ENCODE measurements around the gene PDZD4. TPM values are rescaled to one million over a fixed set of nuclear protein-coding genes. Genes with fewer than 3 reads are reported as not detected.

The PDZD4 gene, protein sequence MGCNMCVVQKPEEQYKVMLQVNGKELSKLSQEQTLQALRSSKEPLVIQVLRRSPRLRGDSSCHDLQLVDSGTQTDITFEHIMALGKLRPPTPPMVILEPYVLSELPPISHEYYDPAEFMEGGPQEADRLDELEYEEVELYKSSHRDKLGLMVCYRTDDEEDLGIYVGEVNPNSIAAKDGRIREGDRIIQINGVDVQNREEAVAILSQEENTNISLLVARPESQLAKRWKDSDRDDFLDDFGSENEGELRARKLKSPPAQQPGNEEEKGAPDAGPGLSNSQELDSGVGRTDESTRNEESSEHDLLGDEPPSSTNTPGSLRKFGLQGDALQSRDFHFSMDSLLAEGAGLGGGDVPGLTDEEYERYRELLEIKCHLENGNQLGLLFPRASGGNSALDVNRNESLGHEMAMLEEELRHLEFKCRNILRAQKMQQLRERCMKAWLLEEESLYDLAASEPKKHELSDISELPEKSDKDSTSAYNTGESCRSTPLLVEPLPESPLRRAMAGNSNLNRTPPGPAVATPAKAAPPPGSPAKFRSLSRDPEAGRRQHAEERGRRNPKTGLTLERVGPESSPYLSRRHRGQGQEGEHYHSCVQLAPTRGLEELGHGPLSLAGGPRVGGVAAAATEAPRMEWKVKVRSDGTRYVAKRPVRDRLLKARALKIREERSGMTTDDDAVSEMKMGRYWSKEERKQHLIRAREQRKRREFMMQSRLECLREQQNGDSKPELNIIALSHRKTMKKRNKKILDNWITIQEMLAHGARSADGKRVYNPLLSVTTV
- 1 to 10 TPM; 2.0 to 6.6 (median 4.2) TPM for total RNA-seq

GRCh38 chrX:153829799-153830639, at the start of gene PDZD4:
PDZD4 (minus strand) TSS chrX:153830544; CDS start chrX:153830298, 246 bp downstream.
- in situ Hi-C loops (cut with MboI; ENCODE audit: low pct_ligation_motif_present in 1 of 4, low pct_unique_long_range_greater_than_20kb in 1 of 4, low sequenced_read_pairs in 3 of 4), result no loop called here
- WGBS, 2 donors (ENCODE audit: low coverage in 1 of 2), result 54% methylated on average over 39 of the region's 97 CpGs; no CpG with 5 or more reads in 1 of the 2 donors
- Histone ChIP-seq H3K9me3 (no peaks in the 10 kb centered on the region), H3K27ac (peak within 1 kb of the TSS in 2 of 4 donors; percentile 54 to 72), H3K36me3 (no peaks in the 10 kb centered on the region), H3K27me3 (peaks cover 39% of the 10 kb centered on the region), H3K4me3 (peak within 1 kb of the TSS; percentile 14 to 51 (median 28)), H3K4me1 (peaks cover 0 to 8% (median 6%) of the 10 kb centered on the region in 4 donors)
- TF ChIP-seq POLR2A (IDR thresholded peaks at IDR 0.05), result no peak
- no peak for TF ChIP-seq CTCF (IDR thresholded peaks at IDR 0.05)
- no peak for TF ChIP-seq POLR2AphosphoS5 (IDR thresholded peaks at IDR 0.05)
- no peak for TF ChIP-seq EP300 (IDR thresholded peaks at IDR 0.05; ENCODE audit: low read depth)
- DNase-seq, result no peak
- intact Hi-C loops (cut with DNase I; ENCODE audit: low total_unique reads), result no loop called here

- TF ChIP-seq CTCF (IDR thresholded peaks at IDR 0.05) (no peak), POLR2AphosphoS5 (IDR thresholded peaks at IDR 0.05) (no peak), EP300 (IDR thresholded peaks at IDR 0.05; ENCODE audit: low read depth) (no peak), POLR2A (IDR thresholded peaks at IDR 0.05) (no peak)
- Histone ChIP-seq H3K9me3 (no peaks in the 10 kb centered on the region), H3K27me3 (peaks cover 44% of the 10 kb centered on the region), H3K4me1 (no peaks in the 10 kb centered on the region), H3K36me3 (no peaks in the 10 kb centered on the region), H3K4me3 (no peak overlapping the region), H3K27ac (no peak overlapping the region)
- no peak for DNase-seq
- intact Hi-C loops (cut with DNase I; ENCODE audit: low total_unique reads), result no loop called here
- 65% methylated on average over 12 of the region's 12 CpGs; no CpG with 5 or more reads in 1 of the 2 donors for WGBS, 2 donors (ENCODE audit: low coverage in 1 of 2)
- in situ Hi-C loops (cut with MboI; ENCODE audit: low pct_ligation_motif_present in 1 of 4, low pct_unique_long_range_greater_than_20kb in 1 of 4, low sequenced_read_pairs in 3 of 4), result no loop called here
Measured at GRCh38 chrX:153879741-153880439, 49.5 kb upstream of the PDZD4 start.

- no peak for TF ChIP-seq CTCF (IDR thresholded peaks at IDR 0.05)
- no peak for TF ChIP-seq EP300 (IDR thresholded peaks at IDR 0.05; ENCODE audit: low read depth)
- no peak for TF ChIP-seq POLR2AphosphoS5 (IDR thresholded peaks at IDR 0.05)
- no peak for TF ChIP-seq POLR2A (IDR thresholded peaks at IDR 0.05)
- Histone ChIP-seq H3K27ac (no peak overlapping the region), H3K4me3 (no peak overlapping the region), H3K4me1 (no peaks in the 10 kb centered on the region), H3K9me3 (no peaks in the 10 kb centered on the region), H3K36me3 (no peaks in the 10 kb centered on the region), H3K27me3 (peaks cover 36% of the 10 kb centered on the region)
- no peak for DNase-seq
- 31% methylated on average over 28 of the region's 28 CpGs; no CpG with 5 or more reads in 1 of the 2 donors for WGBS, 2 donors (ENCODE audit: low coverage in 1 of 2)
- intact Hi-C loops (cut with DNase I; ENCODE audit: low total_unique reads) (no loop called here), in situ Hi-C loops (cut with MboI; ENCODE audit: low pct_ligation_motif_present in 1 of 4, low pct_unique_long_range_greater_than_20kb in 1 of 4, low sequenced_read_pairs in 3 of 4) (no loop called here)
Measured at GRCh38 chrX:153878969-153879653, 48.8 kb upstream of the PDZD4 start.

Measured in transverse colon (tissue), 4 donors.